Peyer's patch (tissue), 4 donors: Measurements from ENCODE around the gene HOXA6.

ENCODE experiments used
- POLR2A ChIP-seq, 2 donors: fragments of 450-650 bp; IDR thresholded peaks; one replicate each; pipeline ENCODE4 v1.5.1; 2017; ENCODE audit warnings: antibody characterized with exemption in 2 of 2, mild to moderate bottlenecking in 2 of 2, moderate library complexity in 2 of 2
- TF ChIP-seq, protein P1 (sequence below), 6 experiments: fragments of 450-650 bp in 4 of 6; fragments of 200-600 bp in 2 of 6; sonication (generic) in 1 of 6; IDR thresholded peaks; one replicate each; pipeline ENCODE4 v1.5.1; 2017 to 2019; ENCODE audit warnings: antibody characterized with exemption in 6 of 6, mild to moderate bottlenecking in 3 of 6, moderate library complexity in 1 of 6

- TF ChIP-seq, protein P1, sequence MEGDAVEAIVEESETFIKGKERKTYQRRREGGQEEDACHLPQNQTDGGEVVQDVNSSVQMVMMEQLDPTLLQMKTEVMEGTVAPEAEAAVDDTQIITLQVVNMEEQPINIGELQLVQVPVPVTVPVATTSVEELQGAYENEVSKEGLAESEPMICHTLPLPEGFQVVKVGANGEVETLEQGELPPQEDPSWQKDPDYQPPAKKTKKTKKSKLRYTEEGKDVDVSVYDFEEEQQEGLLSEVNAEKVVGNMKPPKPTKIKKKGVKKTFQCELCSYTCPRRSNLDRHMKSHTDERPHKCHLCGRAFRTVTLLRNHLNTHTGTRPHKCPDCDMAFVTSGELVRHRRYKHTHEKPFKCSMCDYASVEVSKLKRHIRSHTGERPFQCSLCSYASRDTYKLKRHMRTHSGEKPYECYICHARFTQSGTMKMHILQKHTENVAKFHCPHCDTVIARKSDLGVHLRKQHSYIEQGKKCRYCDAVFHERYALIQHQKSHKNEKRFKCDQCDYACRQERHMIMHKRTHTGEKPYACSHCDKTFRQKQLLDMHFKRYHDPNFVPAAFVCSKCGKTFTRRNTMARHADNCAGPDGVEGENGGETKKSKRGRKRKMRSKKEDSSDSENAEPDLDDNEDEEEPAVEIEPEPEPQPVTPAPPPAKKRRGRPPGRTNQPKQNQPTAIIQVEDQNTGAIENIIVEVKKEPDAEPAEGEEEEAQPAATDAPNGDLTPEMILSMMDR (IDR thresholded peaks at IDR 0.05): no peak
- TF ChIP-seq POLR2A (IDR thresholded peaks at IDR 0.05): no peak
These were observed 43.9 kb downstream of the HOXA6 start for GRCh38 chr7:27103489-27104226.
